K562 (cell line): ENCODE data around the gene NYNRIN.

ENCODE experiments used
- ARID2 ChIP-seq: fragments of 450-650 bp; IDR thresholded peaks from 2 replicates; pipeline ENCODE4 v1.6.1; 2017; ENCODE audit warnings: antibody characterized with exemption, mild to moderate bottlenecking
- ARNT ChIP-seq, 2 experiments: fragments of 450-650 bp; IDR thresholded peaks; 2 replicates each; pipeline ENCODE4 v1.6.1; 2016; ENCODE audit warnings: mild to moderate bottlenecking in 1 of 2
- BCL6 ChIP-seq: fragments of 250-450 bp; sonication (Bioruptor Pico); IDR thresholded peaks from 2 replicates; pipeline ENCODE4 v1.4.0; 2020
- CEBPB ChIP-seq: fragments of 450-650 bp; IDR thresholded peaks from 2 replicates; pipeline ENCODE4 v1.6.1; 2016; ENCODE audit warnings: missing genetic modification characterization, missing compliant biosample characterization
- POLR2A ChIP-seq: fragments of 450-650 bp; conservative IDR thresholded peaks from 2 replicates; pipeline ENCODE4 v1.6.1; 2016
- ZNF24 ChIP-seq: fragments of 450-650 bp; IDR thresholded peaks from 2 replicates; pipeline ENCODE4 v1.6.1; 2016
- ZNF274 ChIP-seq: IDR thresholded peaks from 2 replicates; pipeline ENCODE4 v1.6.1; 2011; ENCODE audit warnings: low read depth, mild to moderate bottlenecking, low read length, moderate library complexity, borderline replicate concordance
- ZNF431 ChIP-seq: sonication (generic); formaldehyde crosslinking; IDR thresholded peaks from 2 replicates; pipeline ENCODE4 v1.8.0; 2022; ENCODE audit warnings: mild to moderate bottlenecking, missing genetic modification reagents
- TF ChIP-seq, protein P1 (sequence below), 2 experiments: fragments of 200-800 bp in 1 of 2; sonication (Bioruptor generic) in 1 of 2; sonication (generic) in 1 of 2; formaldehyde crosslinking in 1 of 2; IDR thresholded peaks in 1 of 2; conservative IDR thresholded peaks in 1 of 2; 2 replicates each; pipeline versions ENCODE4 v1.5.0 to v1.6.1; 2016 to 2020; ENCODE audit warnings: missing compliant biosample characterization in 1 of 2, missing genetic modification characterization in 1 of 2, missing genetic modification reagents in 1 of 2
- TF ChIP-seq, protein P2 (sequence below): fragments of 450-650 bp; IDR thresholded peaks from 2 replicates; pipeline ENCODE4 v1.7.0; 2016; ENCODE audit warnings: borderline replicate concordance
- TF ChIP-seq, protein P3 (sequence below): sonication (generic); formaldehyde crosslinking; IDR thresholded peaks from 2 replicates; pipeline ENCODE4 v1.9.0; 2022; ENCODE audit warnings: mild to moderate bottlenecking, missing genetic modification reagents
- TF ChIP-seq, protein P4 (sequence below), 3 experiments: IDR thresholded peaks in 2 of 3; conservative IDR thresholded peaks in 1 of 3; 2 replicates each; pipeline ENCODE4 v1.5.1; 2011 to 2012; ENCODE audit warnings: low read length in 3 of 3, mild to moderate bottlenecking in 3 of 3, control low read depth in 2 of 3, improper control_type of control experiment in 1 of 3, inconsistent platforms in 1 of 3, low read depth in 1 of 3, mixed read lengths in 1 of 3, moderate library complexity in 1 of 3; ENCODE audit not compliant: insufficient read depth in 2 of 3
- TF ChIP-seq, protein P5 (sequence below): sonication (generic); formaldehyde crosslinking; IDR thresholded peaks from 2 replicates; pipeline ENCODE4 v1.5.0; 2020; ENCODE audit warnings: missing genetic modification reagents

DNA sequence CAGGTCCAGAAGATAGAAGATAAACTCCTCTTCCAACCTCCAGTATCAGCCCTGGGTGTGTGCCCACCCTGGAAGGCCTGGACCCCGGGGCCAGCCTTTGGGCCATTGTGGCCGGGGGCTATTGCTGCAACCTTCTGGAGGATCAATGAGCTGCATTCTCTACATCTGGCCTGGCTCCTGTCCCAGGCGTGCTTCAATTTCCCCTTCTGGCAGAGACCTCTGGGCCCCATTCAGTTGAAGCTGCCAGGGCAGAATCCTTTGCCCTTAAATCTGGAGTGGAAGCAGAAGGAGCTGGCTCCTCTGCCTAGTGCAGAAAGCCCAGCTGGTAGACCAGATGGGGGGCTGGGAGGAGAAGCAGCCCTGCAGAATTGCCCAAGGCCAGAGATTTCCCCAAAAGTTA lies 10.0 kb downstream of the NYNRIN start:
- TF ChIP-seq, protein P1, sequence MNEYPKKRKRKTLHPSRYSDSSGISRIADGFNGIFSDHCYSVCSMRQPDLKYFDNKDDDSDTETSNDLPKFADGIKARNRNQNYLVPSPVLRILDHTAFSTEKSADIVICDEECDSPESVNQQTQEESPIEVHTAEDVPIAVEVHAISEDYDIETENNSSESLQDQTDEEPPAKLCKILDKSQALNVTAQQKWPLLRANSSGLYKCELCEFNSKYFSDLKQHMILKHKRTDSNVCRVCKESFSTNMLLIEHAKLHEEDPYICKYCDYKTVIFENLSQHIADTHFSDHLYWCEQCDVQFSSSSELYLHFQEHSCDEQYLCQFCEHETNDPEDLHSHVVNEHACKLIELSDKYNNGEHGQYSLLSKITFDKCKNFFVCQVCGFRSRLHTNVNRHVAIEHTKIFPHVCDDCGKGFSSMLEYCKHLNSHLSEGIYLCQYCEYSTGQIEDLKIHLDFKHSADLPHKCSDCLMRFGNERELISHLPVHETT (CRISPR knock-in tag; conservative IDR thresholded peaks at IDR 0.05 in 1 of 2, IDR thresholded peaks at IDR 0.05 in 1 of 2), result no peak
- TF ChIP-seq, protein P2, sequence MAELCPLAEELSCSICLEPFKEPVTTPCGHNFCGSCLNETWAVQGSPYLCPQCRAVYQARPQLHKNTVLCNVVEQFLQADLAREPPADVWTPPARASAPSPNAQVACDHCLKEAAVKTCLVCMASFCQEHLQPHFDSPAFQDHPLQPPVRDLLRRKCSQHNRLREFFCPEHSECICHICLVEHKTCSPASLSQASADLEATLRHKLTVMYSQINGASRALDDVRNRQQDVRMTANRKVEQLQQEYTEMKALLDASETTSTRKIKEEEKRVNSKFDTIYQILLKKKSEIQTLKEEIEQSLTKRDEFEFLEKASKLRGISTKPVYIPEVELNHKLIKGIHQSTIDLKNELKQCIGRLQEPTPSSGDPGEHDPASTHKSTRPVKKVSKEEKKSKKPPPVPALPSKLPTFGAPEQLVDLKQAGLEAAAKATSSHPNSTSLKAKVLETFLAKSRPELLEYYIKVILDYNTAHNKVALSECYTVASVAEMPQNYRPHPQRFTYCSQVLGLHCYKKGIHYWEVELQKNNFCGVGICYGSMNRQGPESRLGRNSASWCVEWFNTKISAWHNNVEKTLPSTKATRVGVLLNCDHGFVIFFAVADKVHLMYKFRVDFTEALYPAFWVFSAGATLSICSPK, result no peak
- TF ChIP-seq ARID2 (no peak), ARNT (IDR thresholded peaks at IDR 0.05) (no peak), BCL6 (CRISPR knock-in tag) (no peak), ZNF274 (no peak), POLR2A (no peak), CEBPB (no peak), ZNF24 (no peak), ZNF431 (CRISPR knock-in tag) (no peak)
- TF ChIP-seq, protein P3, sequence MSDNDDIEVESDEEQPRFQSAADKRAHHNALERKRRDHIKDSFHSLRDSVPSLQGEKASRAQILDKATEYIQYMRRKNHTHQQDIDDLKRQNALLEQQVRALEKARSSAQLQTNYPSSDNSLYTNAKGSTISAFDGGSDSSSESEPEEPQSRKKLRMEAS (CRISPR knock-in tag), result no peak
- TF ChIP-seq, protein P4, sequence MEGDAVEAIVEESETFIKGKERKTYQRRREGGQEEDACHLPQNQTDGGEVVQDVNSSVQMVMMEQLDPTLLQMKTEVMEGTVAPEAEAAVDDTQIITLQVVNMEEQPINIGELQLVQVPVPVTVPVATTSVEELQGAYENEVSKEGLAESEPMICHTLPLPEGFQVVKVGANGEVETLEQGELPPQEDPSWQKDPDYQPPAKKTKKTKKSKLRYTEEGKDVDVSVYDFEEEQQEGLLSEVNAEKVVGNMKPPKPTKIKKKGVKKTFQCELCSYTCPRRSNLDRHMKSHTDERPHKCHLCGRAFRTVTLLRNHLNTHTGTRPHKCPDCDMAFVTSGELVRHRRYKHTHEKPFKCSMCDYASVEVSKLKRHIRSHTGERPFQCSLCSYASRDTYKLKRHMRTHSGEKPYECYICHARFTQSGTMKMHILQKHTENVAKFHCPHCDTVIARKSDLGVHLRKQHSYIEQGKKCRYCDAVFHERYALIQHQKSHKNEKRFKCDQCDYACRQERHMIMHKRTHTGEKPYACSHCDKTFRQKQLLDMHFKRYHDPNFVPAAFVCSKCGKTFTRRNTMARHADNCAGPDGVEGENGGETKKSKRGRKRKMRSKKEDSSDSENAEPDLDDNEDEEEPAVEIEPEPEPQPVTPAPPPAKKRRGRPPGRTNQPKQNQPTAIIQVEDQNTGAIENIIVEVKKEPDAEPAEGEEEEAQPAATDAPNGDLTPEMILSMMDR (IDR thresholded peaks at IDR 0.05 in 2 of 3, conservative IDR thresholded peaks at IDR 0.05 in 1 of 3; ENCODE audit: insufficient read depth in 2 of 3, low read depth in 1 of 3, low read length in 3 of 3), result no peak
- TF ChIP-seq, protein P5, sequence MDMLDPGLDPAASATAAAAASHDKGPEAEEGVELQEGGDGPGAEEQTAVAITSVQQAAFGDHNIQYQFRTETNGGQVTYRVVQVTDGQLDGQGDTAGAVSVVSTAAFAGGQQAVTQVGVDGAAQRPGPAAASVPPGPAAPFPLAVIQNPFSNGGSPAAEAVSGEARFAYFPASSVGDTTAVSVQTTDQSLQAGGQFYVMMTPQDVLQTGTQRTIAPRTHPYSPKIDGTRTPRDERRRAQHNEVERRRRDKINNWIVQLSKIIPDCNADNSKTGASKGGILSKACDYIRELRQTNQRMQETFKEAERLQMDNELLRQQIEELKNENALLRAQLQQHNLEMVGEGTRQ (CRISPR knock-in tag), result no peak
